K562 (cell line): Measurements from ENCODE around the gene PROM2. TPM values are rescaled to one million over a fixed set of nuclear protein-coding genes. Genes with fewer than 3 reads are reported as not detected.

Source experiments
- ATAC-seq: fragments of 200-7000 bp; cut with Tn5 transposase; 3 replicates; pipeline ENCODE4 v1.9.1; 2020; ENCODE audit warnings: moderate library complexity
- BruUV-seq: library from RNA; stranded (reverse); fragments of 400-500 nt; replicated peaks from 2 replicates; lab custom pipeline; 2021; lab: Mats Ljungman, UMichigan
- CTCF ChIA-PET: fragments of 300-600 bp; formaldehyde crosslinking; extraction: SDS; loops from one replicate; lab custom pipeline; 2021; ENCODE audit warnings: low intra/inter-chr PET ratio; lab: Yijun Ruan, JAX
- POLR2A ChIA-PET: fragments of 300-600, 350-650 bp; sonication (Branson Sonifier 250); formaldehyde crosslinking; extraction: SDS; loops from one replicate; lab custom pipeline; 2021; ENCODE audit warnings: antibody characterized with exemption, inconsistent platforms; lab: Yijun Ruan, JAX
- DNase-seq, 4 experiments: peaks; one replicate each; pipeline versions ENCODE4 v3.0.0 to v3.0.0-alpha.2; 2011 to 2018; ENCODE audit warnings: low spot score in 3 of 4, mixed read lengths in 3 of 4; ENCODE audit errors: extremely low read depth in 1 of 4
- FAIRE-seq: peaks from 2 replicates; lab custom pipeline; 2011; peaks lifted over from hg19 to GRCh38; lab: Jason Lieb, UNC
- H2AFZ ChIP-seq: 2 replicates; pipeline ENCODE4 v1.6.0; 2011; ENCODE audit warnings: low read depth, low read length, control low read depth, inconsistent platforms
- H3K27ac ChIP-seq: fragments of 200-600 bp; 3 replicates; pipeline ENCODE4 v1.8.0; 2011; ENCODE audit warnings: low read depth, mild to moderate bottlenecking, control low read depth, inconsistent platforms, low read length, moderate library complexity, mixed read lengths; ENCODE audit errors: extremely low read depth
- H3K27me3 ChIP-seq, 2 experiments: fragments of 300-600 bp in 1 of 2; 2 replicates in 1 of 2; 3 replicates in 1 of 2; pipeline versions ENCODE4 v1.6.0 to v1.8.0; 2011; ENCODE audit warnings: inconsistent platforms in 2 of 2, low read length in 2 of 2, mild to moderate bottlenecking in 1 of 2, mixed read lengths in 1 of 2, moderate library complexity in 1 of 2; ENCODE audit not compliant: control insufficient read depth in 2 of 2, insufficient read depth in 2 of 2
- H3K36me3 ChIP-seq: fragments of 300-600 bp; 3 replicates; pipeline ENCODE4 v1.8.0; 2011; ENCODE audit warnings: mild to moderate bottlenecking, low read length, inconsistent platforms; ENCODE audit not compliant: control insufficient read depth, insufficient read depth
- H3K4me1 ChIP-seq, 2 experiments: fragments of 200-600 bp in 1 of 2; replicated peaks in 1 of 2; 2 replicates in 1 of 2; 3 replicates in 1 of 2; pipeline versions ENCODE4 v1.5.1 to v1.8.0; 2011; ENCODE audit warnings: inconsistent platforms in 2 of 2, low read length in 2 of 2, mild to moderate bottlenecking in 1 of 2, mixed read lengths in 1 of 2, moderate library complexity in 1 of 2; ENCODE audit not compliant: control insufficient read depth in 2 of 2, insufficient read depth in 2 of 2
- H3K4me2 ChIP-seq: 2 replicates; pipeline ENCODE4 v1.6.1; 2011; ENCODE audit warnings: low read length, control low read depth, inconsistent platforms, mixed read lengths; ENCODE audit not compliant: insufficient read depth
- H3K4me3 ChIP-seq: fragments of 200-600 bp; sonication (generic), shearing (Covaris generic); 2 replicates; pipeline ENCODE4 v1.5.1; 2016; ENCODE audit warnings: control low read depth, inconsistent platforms
- H3K79me2 ChIP-seq: fragments of 200-600 bp; 3 replicates; pipeline ENCODE4 v1.8.0; 2011; ENCODE audit warnings: low read length, inconsistent platforms; ENCODE audit not compliant: control insufficient read depth, insufficient read depth
- H3K9ac ChIP-seq, 2 experiments: 2 replicates each; pipeline versions ENCODE4 v1.6.0 to v1.6.1; 2011; ENCODE audit warnings: low read depth in 2 of 2, low read length in 2 of 2, control low read depth in 1 of 2, inconsistent platforms in 1 of 2, mild to moderate bottlenecking in 1 of 2, mixed read lengths in 1 of 2; ENCODE audit not compliant: insufficient read depth in 1 of 2
- H3K9me1 ChIP-seq: one replicate; pipeline ENCODE4 v1.6.0; 2011; ENCODE audit warnings: inconsistent platforms, mild to moderate bottlenecking, low read length, moderate library complexity; ENCODE audit not compliant: control insufficient read depth, insufficient read depth
- H3K9me3 ChIP-seq: replicated peaks from 2 replicates; pipeline ENCODE4 v1.5.1; 2011; ENCODE audit warnings: low read depth, low read length, inconsistent platforms; ENCODE audit not compliant: control insufficient read depth, insufficient read depth
- H4K20me1 ChIP-seq: replicated peaks from 2 replicates; pipeline ENCODE4 v1.6.1; 2011; ENCODE audit warnings: low read length, inconsistent platforms, mixed read lengths; ENCODE audit not compliant: control insufficient read depth, insufficient read depth
- ATF3 ChIP-seq, 2 experiments: fragments of 450-650 bp in 1 of 2; sonication (generic) in 1 of 2; formaldehyde crosslinking in 1 of 2; IDR thresholded peaks in 1 of 2; conservative IDR thresholded peaks in 1 of 2; 2 replicates each; pipeline versions ENCODE4 v1.6.1 to v1.8.1; 2016 to 2023; ENCODE audit warnings: mild to moderate bottlenecking in 2 of 2, moderate library complexity in 2 of 2, inconsistent platforms in 1 of 2, missing genetic modification reagents in 1 of 2
- C11orf30 ChIP-seq: fragments of 450-650 bp; IDR thresholded peaks from 2 replicates; pipeline ENCODE4 v1.6.1; 2016; ENCODE audit warnings: low read depth, mild to moderate bottlenecking
- EP400 ChIP-seq: fragments of 450-650 bp; IDR thresholded peaks from 2 replicates; pipeline ENCODE4 v1.6.1; 2017; ENCODE audit warnings: antibody characterized with exemption, mild to moderate bottlenecking, moderate library complexity
- FIP1L1 ChIP-seq: fragments of 200-400 bp; formaldehyde crosslinking; IDR thresholded peaks from 2 replicates; pipeline ENCODE4 v1.6.1; 2018; ENCODE audit warnings: mild to moderate bottlenecking, low read depth, low read length; ENCODE audit not compliant: poor library complexity, severe bottlenecking
- FOSL1 ChIP-seq: fragments of 200-800 bp; sonication (Bioruptor generic); conservative IDR thresholded peaks from 2 replicates; pipeline ENCODE4 v1.6.1; 2016; ENCODE audit warnings: missing genetic modification characterization, missing compliant biosample characterization
- ILF3 ChIP-seq: fragments of 450-650 bp; IDR thresholded peaks from 2 replicates; pipeline ENCODE4 v1.6.1; 2018; ENCODE audit warnings: antibody characterized with exemption, mild to moderate bottlenecking, moderate library complexity, borderline replicate concordance
- JUN ChIP-seq, 2 experiments: sonication (generic) in 1 of 2; formaldehyde crosslinking in 1 of 2; IDR thresholded peaks; 2 replicates each; pipeline versions ENCODE4 v1.6.1 to v1.8.0; 2012 to 2022; ENCODE audit warnings: borderline replicate concordance in 2 of 2, mild to moderate bottlenecking in 2 of 2, improper control_type of control experiment in 1 of 2, low read depth in 1 of 2, low read length in 1 of 2, missing genetic modification reagents in 1 of 2
- JUND ChIP-seq, 2 experiments: IDR thresholded peaks; 2 replicates in 1 of 2; 3 replicates in 1 of 2; pipeline ENCODE4 v1.6.1; 2011; ENCODE audit warnings: borderline replicate concordance in 2 of 2, low read depth in 2 of 2, low read length in 2 of 2, improper control_type of control experiment in 1 of 2, missing biosample characterization in 1 of 2, missing genetic modification characterization in 1 of 2, missing genetic modification reagents in 1 of 2
- MAFG ChIP-seq: fragments of 450-650 bp; conservative IDR thresholded peaks from 2 replicates; pipeline ENCODE4 v1.6.1; 2016; ENCODE audit warnings: missing genetic modification characterization, missing compliant biosample characterization
- MAFK ChIP-seq: IDR thresholded peaks from 2 replicates; pipeline ENCODE4 v1.6.1; 2011; ENCODE audit warnings: low read length, improper control_type of control experiment
- NFE2 ChIP-seq: IDR thresholded peaks from 2 replicates; pipeline ENCODE4 v1.6.1; 2014; ENCODE audit warnings: antibody characterized with exemption, low read depth
- SMARCE1 ChIP-seq: fragments of 450-650 bp; IDR thresholded peaks from 2 replicates; pipeline ENCODE4 v1.7.1; 2016; ENCODE audit warnings: mild to moderate bottlenecking
- SMC3 ChIP-seq: conservative IDR thresholded peaks from 2 replicates; pipeline ENCODE4 v1.6.1; 2011; ENCODE audit warnings: low read depth, low read length, improper control_type of control experiment; ENCODE audit not compliant: insufficient read depth
- ZNF316 ChIP-seq: fragments of 450-650 bp; IDR thresholded peaks from 2 replicates; pipeline ENCODE4 v1.6.1; 2016
- ZNF445 ChIP-seq: fragments of 250-450 bp; sonication (Bioruptor Pico); IDR thresholded peaks from 2 replicates; pipeline ENCODE4 v1.4.0; 2020; ENCODE audit warnings: low read depth, mild to moderate bottlenecking, moderate library complexity
- ZNF507 ChIP-seq: conservative IDR thresholded peaks from 2 replicates; pipeline ENCODE4 v1.6.1; 2017; ENCODE audit warnings: missing genetic modification characterization, missing compliant biosample characterization
- ZNF764 ChIP-seq: fragments of 250-450 bp; sonication (Bioruptor Pico); IDR thresholded peaks from 2 replicates; pipeline ENCODE4 v1.4.0; 2020; ENCODE audit warnings: low read depth, mild to moderate bottlenecking, moderate library complexity
- WGBS: fragments of 100-300 bp; shearing (Covaris generic); methylation state at CpG from one replicate; pipeline ENCODE4 v1.1.6; 2016; ENCODE audit warnings: low coverage, mixed read lengths; ENCODE audit not compliant: insufficient coverage; ENCODE audit errors: missing lambda C conversion rate; 5-methylcytosine and 5-hydroxymethylcytosine counted together
- in situ Hi-C: fragments of 300-500 bp; cut with MboI; formaldehyde crosslinking; loops from 4 replicates; pipeline ENCODE4 v1.15.0; 2018; ENCODE audit warnings: inconsistent platforms, mixed read lengths
- intact Hi-C: fragments of 100-400 bp; cut with micrococcal nuclease; formaldehyde crosslinking; loops from 2 replicates; pipeline ENCODE4 v1.14.2; 2022
- polyA plus RNA-seq, 8 experiments: library from polyadenylated mRNA; depleted of rRNA in 4 of 8; stranded (reverse) in 5 of 8; unstranded in 3 of 8; fragments of >200 nt; fragmentation: Nextera tagmentation in 2 of 8; fragmentation: Illumina TruSeq in 1 of 8; extraction: Ambion mirVana in 2 of 8; extraction: Trizol in 1 of 8; gene quantifications; 2 replicates each; pipeline versions ENCODE4 v1.2.1 to v1.2.3, GENCODE V29; 2011 to 2014; ENCODE audit warnings: inconsistent platforms in 1 of 8, missing spikeins in 1 of 8
- total RNA-seq, 7 experiments: library from RNA; depleted of rRNA in 6 of 7; stranded (reverse); fragments of >200 nt in 6 of 7; fragmentation: Illumina TruSeq in 2 of 7; extraction: Trizol in 2 of 7; gene quantifications; 2 replicates each; pipeline versions ENCODE4 v1.2.1 to v1.2.3, GENCODE V29; 2011 to 2021; ENCODE audit warnings: low replicate concordance in 1 of 7

Gene PROM2
- total and polyA plus RNA-seq, 9 of the 15 experiments (the other 6 are each of a cell fraction or from before 2014, with no cell fraction given), result not detected

- peak in 3 of 4 experiments; percentile 23 to 32 (median 25) for DNase-seq
- Histone ChIP-seq H3K79me2 (no peaks in the 10 kb centered on the region), H3K9me3 (no peaks in the 10 kb centered on the region), H3K9ac (no peak overlapping the region), H3K27ac (no peak overlapping the region), H3K4me2 (no peak overlapping the region), H3K4me1 (peaks cover 0 to 18% of the 10 kb centered on the region in 2 experiments; a peak in 2 of 5 replicates), H3K4me3 (no peak overlapping the region), H3K36me3 (no peaks in the 10 kb centered on the region), H4K20me1 (no peaks in the 10 kb centered on the region), H3K9me1 (no peaks in the 10 kb centered on the region), H2AFZ (no peak overlapping the region), H3K27me3 (peaks cover 5 to 48% of the 10 kb centered on the region in 2 experiments; a peak in 4 of 5 replicates)
- no peak; the same call in 1 of the 3 replicates for ATAC-seq
- TF ChIP-seq NFE2 (peak; percentile 21; the same call in 1 of the 2 replicates), EP400 (no peak), ILF3 (no peak), SMARCE1 (0 out of 2 replicates have a peak, but pooled peaks have one; percentile 23), JUN (IDR thresholded peaks at IDR 0.05; ENCODE audit: borderline replicate concordance, low read depth, low read length) (peak; percentile 68; the same call in 1 of the 2 replicates), JUN (CRISPR knock-in tag; IDR thresholded peaks at IDR 0.05; ENCODE audit: borderline replicate concordance) (no peak), ZNF316 (peak; percentile 83), MAFK (peak; percentile 43; the same call in 1 of the 2 replicates), C11orf30 (peak; percentile 90), ZNF507 (tag) (no peak), FIP1L1 (no peak), ZNF445 (CRISPR knock-in tag) (no peak), JUND (IDR thresholded peaks at IDR 0.05; ENCODE audit: borderline replicate concordance, low read depth, low read length) (peak; percentile 46; the same call in 1 of the 2 replicates), JUND (tag; IDR thresholded peaks at IDR 0.05; ENCODE audit: borderline replicate concordance, low read depth, low read length) (peak; percentile 54; the same call in 1 of the 3 replicates), FOSL1 (tag) (peak; percentile 88), ZNF764 (CRISPR knock-in tag) (no peak), MAFG (peak; percentile 56), ATF3 (IDR thresholded peaks at IDR 0.05) (peak; percentile 52; the same call in 1 of the 2 replicates), ATF3 (CRISPR knock-in tag; conservative IDR thresholded peaks at IDR 0.05) (no peak), SMC3 (no peak)
- no TSS peak for BruUV-seq
- POLR2A ChIA-PET, result interaction anchor here (0.7 kb wide), 1 partner anchor 165 kb away, joined by 3 read pairs; no protein-coding TSS in a partner anchor
- intact Hi-C loops (no loop called here), in situ Hi-C loops (no loop called here)
- 17% methylated on average over 5 of the region's 7 CpGs for WGBS
- no peak for FAIRE-seq
- CTCF ChIA-PET, result no interaction called here
Measured at GRCh38 chr2:95278051-95278471, 3.8 kb downstream of the PROM2 start.
